Liver (tissue), 3 donors: Measurements from ENCODE around the gene MKS1.

Experiments used
- EGR1 ChIP-seq, 2 donors: IDR thresholded peaks; 2 replicates each; pipeline ENCODE4 v1.6.1; 2016 to 2018; ENCODE audit warnings: antibody characterized with exemption in 2 of 2, low read depth in 2 of 2
- FOXA1 ChIP-seq: IDR thresholded peaks from 2 replicates; pipeline ENCODE4 v1.6.1; 2016; ENCODE audit warnings: antibody characterized with exemption
- FOXA2 ChIP-seq: IDR thresholded peaks from 2 replicates; pipeline ENCODE4 v1.6.1; 2016; ENCODE audit warnings: antibody characterized with exemption
- HNF4G ChIP-seq: IDR thresholded peaks from 2 replicates; pipeline ENCODE4 v1.6.1; 2016; ENCODE audit warnings: antibody characterized with exemption
- RXRA ChIP-seq, 2 donors: IDR thresholded peaks; 2 replicates each; pipeline ENCODE4 v1.6.1; 2017 to 2018; ENCODE audit warnings: antibody characterized with exemption in 2 of 2, mild to moderate bottlenecking in 1 of 2
- TAF1 ChIP-seq: conservative IDR thresholded peaks from 2 replicates; pipeline ENCODE4 v1.6.1; 2016; ENCODE audit warnings: antibody characterized with exemption, mild to moderate bottlenecking
- TF ChIP-seq, protein P1 (sequence below): fragments of 150-350 bp; IDR thresholded peaks from 2 replicates; pipeline ENCODE4 v1.5.1; 2017; ENCODE audit warnings: improper control_type of control experiment, low read depth, low read length; ENCODE audit not compliant: missing input control
- TF ChIP-seq, protein P2 (sequence below): IDR thresholded peaks from 2 replicates; pipeline ENCODE4 v1.6.1; 2016; ENCODE audit warnings: antibody characterized with exemption
- TF ChIP-seq, protein P3 (sequence below): IDR thresholded peaks from 2 replicates; pipeline ENCODE4 v1.6.1; 2016; ENCODE audit warnings: antibody characterized with exemption
- TF ChIP-seq, protein P4 (sequence below): IDR thresholded peaks from 2 replicates; pipeline ENCODE4 v1.6.1; 2016; ENCODE audit warnings: antibody characterized with exemption
- donor health status: healthy.
- donor health status: healthy.

DNA sequence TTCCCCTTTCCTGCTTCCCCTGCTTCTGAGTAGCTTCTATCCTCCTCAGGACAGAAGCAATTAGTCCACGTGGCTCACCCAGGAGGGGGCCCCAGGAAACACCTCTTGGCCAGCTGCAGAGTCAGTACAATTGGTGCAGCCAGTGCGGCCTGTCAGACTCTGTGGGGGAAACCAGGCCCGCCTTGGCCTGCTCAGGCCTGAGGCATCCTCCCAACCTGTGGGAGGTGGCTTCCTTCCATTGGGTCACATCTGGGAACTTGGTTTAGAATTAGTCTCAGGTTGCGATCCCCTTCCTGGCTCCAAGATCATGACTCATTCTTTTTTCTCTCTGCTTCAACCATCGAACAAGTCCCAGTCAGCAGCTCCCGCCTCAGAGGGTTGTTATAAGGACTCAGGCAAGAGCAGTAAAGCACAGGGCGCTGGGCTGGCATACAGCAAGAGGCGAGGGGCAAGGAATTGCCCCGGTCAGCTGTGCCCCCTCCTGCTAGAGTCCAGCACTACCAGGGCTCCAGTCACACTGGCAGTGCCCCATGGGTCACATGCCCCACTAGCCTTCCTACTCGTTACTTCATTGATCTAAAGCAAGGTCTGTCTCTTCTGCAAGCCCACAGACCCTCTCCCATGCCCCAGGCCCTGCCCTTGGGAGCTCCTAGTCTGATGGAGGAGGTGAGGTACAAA is 34.6 kb downstream of the MKS1 start:
- TF ChIP-seq, protein P1, sequence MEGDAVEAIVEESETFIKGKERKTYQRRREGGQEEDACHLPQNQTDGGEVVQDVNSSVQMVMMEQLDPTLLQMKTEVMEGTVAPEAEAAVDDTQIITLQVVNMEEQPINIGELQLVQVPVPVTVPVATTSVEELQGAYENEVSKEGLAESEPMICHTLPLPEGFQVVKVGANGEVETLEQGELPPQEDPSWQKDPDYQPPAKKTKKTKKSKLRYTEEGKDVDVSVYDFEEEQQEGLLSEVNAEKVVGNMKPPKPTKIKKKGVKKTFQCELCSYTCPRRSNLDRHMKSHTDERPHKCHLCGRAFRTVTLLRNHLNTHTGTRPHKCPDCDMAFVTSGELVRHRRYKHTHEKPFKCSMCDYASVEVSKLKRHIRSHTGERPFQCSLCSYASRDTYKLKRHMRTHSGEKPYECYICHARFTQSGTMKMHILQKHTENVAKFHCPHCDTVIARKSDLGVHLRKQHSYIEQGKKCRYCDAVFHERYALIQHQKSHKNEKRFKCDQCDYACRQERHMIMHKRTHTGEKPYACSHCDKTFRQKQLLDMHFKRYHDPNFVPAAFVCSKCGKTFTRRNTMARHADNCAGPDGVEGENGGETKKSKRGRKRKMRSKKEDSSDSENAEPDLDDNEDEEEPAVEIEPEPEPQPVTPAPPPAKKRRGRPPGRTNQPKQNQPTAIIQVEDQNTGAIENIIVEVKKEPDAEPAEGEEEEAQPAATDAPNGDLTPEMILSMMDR: no peak
- no peak for TF ChIP-seq EGR1 (IDR thresholded peaks at IDR 0.05; ENCODE audit: low read depth in 2 of 2)
- no peak for TF ChIP-seq HNF4G
- TF ChIP-seq, protein P2, sequence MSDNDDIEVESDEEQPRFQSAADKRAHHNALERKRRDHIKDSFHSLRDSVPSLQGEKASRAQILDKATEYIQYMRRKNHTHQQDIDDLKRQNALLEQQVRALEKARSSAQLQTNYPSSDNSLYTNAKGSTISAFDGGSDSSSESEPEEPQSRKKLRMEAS: no peak
- no peak for TF ChIP-seq RXRA (IDR thresholded peaks at IDR 0.05)
- TF ChIP-seq FOXA2: no peak
- TF ChIP-seq FOXA1: no peak
- TF ChIP-seq, protein P3, sequence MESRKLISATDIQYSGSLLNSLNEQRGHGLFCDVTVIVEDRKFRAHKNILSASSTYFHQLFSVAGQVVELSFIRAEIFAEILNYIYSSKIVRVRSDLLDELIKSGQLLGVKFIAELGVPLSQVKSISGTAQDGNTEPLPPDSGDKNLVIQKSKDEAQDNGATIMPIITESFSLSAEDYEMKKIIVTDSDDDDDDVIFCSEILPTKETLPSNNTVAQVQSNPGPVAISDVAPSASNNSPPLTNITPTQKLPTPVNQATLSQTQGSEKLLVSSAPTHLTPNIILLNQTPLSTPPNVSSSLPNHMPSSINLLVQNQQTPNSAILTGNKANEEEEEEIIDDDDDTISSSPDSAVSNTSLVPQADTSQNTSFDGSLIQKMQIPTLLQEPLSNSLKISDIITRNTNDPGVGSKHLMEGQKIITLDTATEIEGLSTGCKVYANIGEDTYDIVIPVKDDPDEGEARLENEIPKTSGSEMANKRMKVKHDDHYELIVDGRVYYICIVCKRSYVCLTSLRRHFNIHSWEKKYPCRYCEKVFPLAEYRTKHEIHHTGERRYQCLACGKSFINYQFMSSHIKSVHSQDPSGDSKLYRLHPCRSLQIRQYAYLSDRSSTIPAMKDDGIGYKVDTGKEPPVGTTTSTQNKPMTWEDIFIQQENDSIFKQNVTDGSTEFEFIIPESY: no peak
- TF ChIP-seq TAF1: no peak
- TF ChIP-seq, protein P4, sequence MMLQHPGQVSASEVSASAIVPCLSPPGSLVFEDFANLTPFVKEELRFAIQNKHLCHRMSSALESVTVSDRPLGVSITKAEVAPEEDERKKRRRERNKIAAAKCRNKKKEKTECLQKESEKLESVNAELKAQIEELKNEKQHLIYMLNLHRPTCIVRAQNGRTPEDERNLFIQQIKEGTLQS: no peak
